HL-60/S4 (cell line): Measurements from ENCODE around the gene VLDLR.
"Not testable (repeated sequence)": the region's sequence is repeated elsewhere in the genome, so short reads cannot be mapped to it uniquely, and the experiment has no call there.

Source experiments
- in situ Hi-C: fragments of 300-500 bp; cut with MboI; formaldehyde crosslinking; loops from 2 replicates; pipeline ENCODE4 v1.14.3; 2022; ENCODE audit warnings: low sequenced_read_pairs

VLDLR gene

DNA sequence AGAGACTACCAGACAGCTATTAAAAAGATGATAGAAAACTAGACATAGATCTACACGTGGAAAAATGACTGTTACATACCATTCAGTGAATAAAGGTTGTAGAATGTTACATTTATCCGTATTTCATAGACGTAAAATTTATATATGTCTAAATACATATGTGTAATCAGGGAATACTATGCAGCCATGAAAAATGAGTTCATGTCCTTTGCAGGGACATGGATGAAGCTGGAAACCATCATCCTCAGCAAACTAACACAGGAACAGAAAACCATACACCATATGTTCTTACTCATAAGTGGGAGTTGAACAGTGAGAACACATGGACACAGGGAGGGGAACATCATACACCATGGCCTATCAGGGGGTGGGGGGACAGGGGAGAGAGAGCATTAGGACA is 85.7 kb downstream of the VLDLR start:
- in situ Hi-C loops, result not testable (repeated sequence)
